ENCODE results near the gene HLA-C.

HLA-C gene

DNA sequence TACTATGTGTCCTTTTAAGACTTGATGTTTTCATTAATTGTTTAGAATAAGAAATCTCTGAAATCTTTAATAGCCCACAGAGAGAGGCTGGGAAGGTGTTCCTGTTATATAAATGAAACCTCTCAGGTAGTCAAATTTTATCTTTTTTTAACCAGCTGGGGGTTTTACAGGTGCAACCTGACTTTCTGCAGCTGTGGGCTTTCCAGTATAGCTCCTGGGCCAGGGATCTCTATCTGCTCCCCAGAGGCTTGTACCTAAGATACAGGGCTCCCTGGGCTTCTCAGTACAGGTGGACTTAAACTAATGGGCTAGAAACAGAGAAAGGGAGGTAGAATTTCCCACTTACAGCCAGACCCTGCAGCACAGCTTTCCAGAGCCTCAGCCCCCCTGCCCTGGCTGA is 49.4 kb downstream of the HLA-C start:
- Histone ChIP-seq H3K79me2 (ENCODE audit: insufficient read depth, low read length) (no peaks in the 10 kb centered on the region), H3K4me1 (ENCODE audit: insufficient read depth, low read length, poor library complexity, severe bottlenecking) (no peaks in the 10 kb centered on the region), H3K27me3 (ENCODE audit: insufficient read depth, low read length, poor library complexity, severe bottlenecking) (no peaks in the 10 kb centered on the region), H2AFZ (ENCODE audit: low read length) (no peak overlapping the region), H3K4me3 (ENCODE audit: low read length, poor library complexity, severe bottlenecking) (no peak overlapping the region), H3F3A (ENCODE audit: low read depth) (no peaks in the 10 kb centered on the region), H3K36me3 (ENCODE audit: insufficient read depth, low read length) (no peaks in the 10 kb centered on the region), H3K9ac (ENCODE audit: low read depth, low read length, poor library complexity, severe bottlenecking) (no peak overlapping the region), H3K4me2 (ENCODE audit: low read depth, low read length, poor library complexity, severe bottlenecking) (no peak overlapping the region), H3K9me2 (replicated peaks; ENCODE audit: low read depth, low read length) (no peaks in the 10 kb centered on the region), H3K9me3 (ENCODE audit: insufficient read depth, low read depth, low read length) (no peaks in the 10 kb centered on the region), H4K20me1 (ENCODE audit: insufficient read depth, low read length, poor library complexity, severe bottlenecking) (no peaks in the 10 kb centered on the region)
- no peak for TF ChIP-seq EZH2phosphoT487 (IDR thresholded peaks at IDR 0.05; ENCODE audit: borderline replicate concordance)
- TF ChIP-seq, protein P1, sequence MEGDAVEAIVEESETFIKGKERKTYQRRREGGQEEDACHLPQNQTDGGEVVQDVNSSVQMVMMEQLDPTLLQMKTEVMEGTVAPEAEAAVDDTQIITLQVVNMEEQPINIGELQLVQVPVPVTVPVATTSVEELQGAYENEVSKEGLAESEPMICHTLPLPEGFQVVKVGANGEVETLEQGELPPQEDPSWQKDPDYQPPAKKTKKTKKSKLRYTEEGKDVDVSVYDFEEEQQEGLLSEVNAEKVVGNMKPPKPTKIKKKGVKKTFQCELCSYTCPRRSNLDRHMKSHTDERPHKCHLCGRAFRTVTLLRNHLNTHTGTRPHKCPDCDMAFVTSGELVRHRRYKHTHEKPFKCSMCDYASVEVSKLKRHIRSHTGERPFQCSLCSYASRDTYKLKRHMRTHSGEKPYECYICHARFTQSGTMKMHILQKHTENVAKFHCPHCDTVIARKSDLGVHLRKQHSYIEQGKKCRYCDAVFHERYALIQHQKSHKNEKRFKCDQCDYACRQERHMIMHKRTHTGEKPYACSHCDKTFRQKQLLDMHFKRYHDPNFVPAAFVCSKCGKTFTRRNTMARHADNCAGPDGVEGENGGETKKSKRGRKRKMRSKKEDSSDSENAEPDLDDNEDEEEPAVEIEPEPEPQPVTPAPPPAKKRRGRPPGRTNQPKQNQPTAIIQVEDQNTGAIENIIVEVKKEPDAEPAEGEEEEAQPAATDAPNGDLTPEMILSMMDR (conservative IDR thresholded peaks at IDR 0.05; ENCODE audit: low read length) = no peak

Data from Loucy (cell line).